ENCODE results near the gene DPEP1. TPM values are rescaled to one million over a fixed set of nuclear protein-coding genes. Genes with fewer than 3 reads are reported as not detected.
A peak's percentile ranks its signal among the peaks of the same experiment; 100 is the strongest.

Gene DPEP1
- total RNA-seq, 1 donor from 2014 or later, result 0.36 TPM

GRCh38 chr16:89646270-89646669, 32.8 kb downstream of the DPEP1 start:
- H3K4me3 Mint-ChIP-seq, result no peak overlapping the region
- H3K27me3 Mint-ChIP-seq (ENCODE audit: low read depth), result no peaks in the 10 kb centered on the region
- H3K4me1 Mint-ChIP-seq, result peaks cover 1% of the 10 kb centered on the region
- H3K36me3 Mint-ChIP-seq, result peaks cover 22% of the 10 kb centered on the region
- H3K9me3 Mint-ChIP-seq, result no peaks in the 10 kb centered on the region
- DNase-seq (ENCODE audit: low spot score in 2 of 2, unreplicated experiment in 2 of 2), result no peak
- TF ChIP-seq, protein P1, sequence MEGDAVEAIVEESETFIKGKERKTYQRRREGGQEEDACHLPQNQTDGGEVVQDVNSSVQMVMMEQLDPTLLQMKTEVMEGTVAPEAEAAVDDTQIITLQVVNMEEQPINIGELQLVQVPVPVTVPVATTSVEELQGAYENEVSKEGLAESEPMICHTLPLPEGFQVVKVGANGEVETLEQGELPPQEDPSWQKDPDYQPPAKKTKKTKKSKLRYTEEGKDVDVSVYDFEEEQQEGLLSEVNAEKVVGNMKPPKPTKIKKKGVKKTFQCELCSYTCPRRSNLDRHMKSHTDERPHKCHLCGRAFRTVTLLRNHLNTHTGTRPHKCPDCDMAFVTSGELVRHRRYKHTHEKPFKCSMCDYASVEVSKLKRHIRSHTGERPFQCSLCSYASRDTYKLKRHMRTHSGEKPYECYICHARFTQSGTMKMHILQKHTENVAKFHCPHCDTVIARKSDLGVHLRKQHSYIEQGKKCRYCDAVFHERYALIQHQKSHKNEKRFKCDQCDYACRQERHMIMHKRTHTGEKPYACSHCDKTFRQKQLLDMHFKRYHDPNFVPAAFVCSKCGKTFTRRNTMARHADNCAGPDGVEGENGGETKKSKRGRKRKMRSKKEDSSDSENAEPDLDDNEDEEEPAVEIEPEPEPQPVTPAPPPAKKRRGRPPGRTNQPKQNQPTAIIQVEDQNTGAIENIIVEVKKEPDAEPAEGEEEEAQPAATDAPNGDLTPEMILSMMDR (IDR thresholded peaks at IDR 0.05; ENCODE audit: unreplicated experiment), result no peak
- no peak overlapping the region for H3K27ac Mint-ChIP-seq

DNA sequence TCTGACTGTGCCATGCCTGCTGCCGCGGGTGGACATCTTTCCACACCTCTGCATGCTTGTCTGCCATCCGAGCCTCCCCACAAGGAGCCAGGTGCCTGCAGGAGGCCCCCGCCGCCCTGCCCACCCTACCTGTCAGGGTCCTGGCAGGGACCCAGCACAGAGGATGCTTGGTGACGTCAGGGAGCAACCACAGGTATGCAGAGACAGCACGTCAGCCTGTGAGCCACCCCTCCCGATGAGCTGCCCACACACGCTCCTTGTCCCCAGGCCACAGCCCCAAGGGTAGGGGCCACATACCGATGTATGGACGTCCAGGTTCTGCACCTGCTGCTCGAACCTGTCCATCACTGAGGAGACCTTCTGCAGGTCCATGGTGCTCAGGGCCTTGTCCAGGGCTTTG, 33.5 kb downstream of the DPEP1 start:
- Mint-ChIP-seq H3K36me3 (peaks cover 22% of the 10 kb centered on the region), H3K4me1 (no peaks in the 10 kb centered on the region), H3K27ac (no peak overlapping the region), H3K9me3 (no peaks in the 10 kb centered on the region), H3K4me3 (no peak overlapping the region), H3K27me3 (ENCODE audit: low read depth) (no peaks in the 10 kb centered on the region)
- TF ChIP-seq, protein P1 (IDR thresholded peaks at IDR 0.05; ENCODE audit: unreplicated experiment), result no peak
- no peak for DNase-seq (ENCODE audit: low spot score in 2 of 2, unreplicated experiment in 2 of 2)

DNA sequence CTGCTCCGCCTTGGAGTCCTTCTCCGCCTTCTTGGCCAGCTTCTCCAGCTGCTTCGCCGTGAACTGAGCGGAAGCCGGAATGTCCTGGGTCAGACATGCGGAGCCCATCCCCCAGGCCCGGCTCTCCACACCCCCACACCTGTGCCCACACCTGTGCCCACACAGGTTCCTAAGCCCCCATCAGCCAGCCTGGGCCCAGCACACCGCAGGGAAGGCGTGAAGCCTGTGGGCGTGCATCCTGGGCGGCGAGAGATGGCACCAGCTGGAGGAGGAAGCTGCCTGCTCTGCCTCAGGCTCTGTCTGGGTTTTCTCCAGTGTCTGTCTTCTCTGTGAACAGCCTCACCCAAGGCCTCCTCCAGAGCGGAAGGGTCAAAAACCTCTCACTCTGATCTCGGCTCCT, 38.1 kb downstream of the DPEP1 start:
- H3K27me3 Mint-ChIP-seq (ENCODE audit: low read depth), result no peaks in the 10 kb centered on the region
- H3K9me3 Mint-ChIP-seq, result no peaks in the 10 kb centered on the region
- peaks cover 4% of the 10 kb centered on the region for H3K4me1 Mint-ChIP-seq
- TF ChIP-seq, protein P1 (IDR thresholded peaks at IDR 0.05; ENCODE audit: unreplicated experiment), result no peak
- H3K36me3 Mint-ChIP-seq, result peaks cover 18% of the 10 kb centered on the region
- DNase-seq (ENCODE audit: low spot score in 2 of 2, unreplicated experiment in 2 of 2), result no peak
- H3K4me3 Mint-ChIP-seq, result no peak overlapping the region
- no peak overlapping the region for H3K27ac Mint-ChIP-seq

DNA sequence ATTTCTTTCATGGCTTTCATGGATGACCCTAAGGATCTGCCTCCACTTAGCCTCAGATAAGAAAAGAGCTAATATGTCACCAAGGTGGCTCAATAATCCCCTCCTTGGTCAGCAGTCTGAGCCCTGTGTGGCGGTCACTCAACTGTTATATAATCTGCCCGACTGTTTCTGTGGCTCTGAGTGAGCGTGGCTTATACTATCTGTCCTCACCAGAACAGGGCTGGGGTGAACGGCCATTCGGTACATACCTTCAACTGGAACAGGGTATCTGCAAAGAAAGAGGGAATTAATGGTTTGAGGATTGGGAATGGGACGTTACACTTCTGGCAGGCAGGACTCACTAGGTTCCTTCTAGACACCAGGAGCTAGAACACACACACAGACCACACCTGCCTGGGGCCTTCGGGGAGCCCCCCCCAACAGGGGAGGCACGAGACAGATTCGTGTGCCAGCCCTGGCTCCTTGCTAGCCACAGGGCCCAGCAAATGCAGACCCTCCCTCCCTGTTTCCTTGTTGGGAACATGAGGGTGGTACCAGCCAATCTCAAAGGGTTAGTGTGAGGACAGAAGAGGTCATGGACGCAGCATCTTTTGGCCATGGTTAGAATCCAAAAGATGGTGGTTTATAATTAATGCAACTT, 40.3 kb downstream of the DPEP1 start:
- Mint-ChIP-seq H3K27me3 (ENCODE audit: low read depth) (no peaks in the 10 kb centered on the region), H3K4me1 (peaks cover 14% of the 10 kb centered on the region), H3K9me3 (no peaks in the 10 kb centered on the region), H3K4me3 (peak overlapping the region; percentile 28), H3K27ac (peak overlapping the region; percentile 21), H3K36me3 (peaks cover 14% of the 10 kb centered on the region)
- TF ChIP-seq, protein P1 (IDR thresholded peaks at IDR 0.05; ENCODE audit: unreplicated experiment), result no peak
- DNase-seq (ENCODE audit: low spot score in 2 of 2, unreplicated experiment in 2 of 2), result no peak

GRCh38 chr16:89655062-89655643, 41.7 kb downstream of the DPEP1 start:
- Mint-ChIP-seq H3K27me3 (ENCODE audit: low read depth) (no peaks in the 10 kb centered on the region), H3K4me3 (peak overlapping the region; percentile 84), H3K9me3 (no peaks in the 10 kb centered on the region), H3K36me3 (peaks cover 11% of the 10 kb centered on the region), H3K27ac (no peak overlapping the region), H3K4me1 (peaks cover 15% of the 10 kb centered on the region)
- no peak for DNase-seq (ENCODE audit: low spot score in 2 of 2, unreplicated experiment in 2 of 2)
- TF ChIP-seq, protein P1 (IDR thresholded peaks at IDR 0.05; ENCODE audit: unreplicated experiment), result no peak
